Stomach (tissue), 4 donors: ENCODE data around the gene WDR18.

Experiments used
- EP300 ChIP-seq: sonication (generic); formaldehyde crosslinking; IDR thresholded peaks from one replicate; pipeline ENCODE4 v1.6.1; 2017; ENCODE audit warnings: antibody characterized with exemption
- POLR2A ChIP-seq, 4 donors: fragments of 450-650 bp; IDR thresholded peaks; one replicate each; pipeline ENCODE4 v1.6.1; 2016; ENCODE audit warnings: antibody characterized with exemption in 4 of 4, control low read depth in 2 of 4, mild to moderate bottlenecking in 1 of 4, moderate library complexity in 1 of 4
- POLR2AphosphoS5 ChIP-seq, 3 donors: sonication (generic); formaldehyde crosslinking; IDR thresholded peaks; one replicate each; pipeline ENCODE4 v1.6.1; 2016; ENCODE audit warnings: antibody characterized with exemption in 3 of 3
- TF ChIP-seq, protein P1 (sequence below), 7 experiments: fragments of 450-650 bp in 4 of 7; fragments of 200-600 bp in 3 of 7; sonication (generic) in 3 of 7; IDR thresholded peaks; one replicate each; pipeline ENCODE4 v1.5.1; 2016 to 2019; ENCODE audit warnings: antibody characterized with exemption in 7 of 7, control low read depth in 2 of 7, mild to moderate bottlenecking in 1 of 7

DNA sequence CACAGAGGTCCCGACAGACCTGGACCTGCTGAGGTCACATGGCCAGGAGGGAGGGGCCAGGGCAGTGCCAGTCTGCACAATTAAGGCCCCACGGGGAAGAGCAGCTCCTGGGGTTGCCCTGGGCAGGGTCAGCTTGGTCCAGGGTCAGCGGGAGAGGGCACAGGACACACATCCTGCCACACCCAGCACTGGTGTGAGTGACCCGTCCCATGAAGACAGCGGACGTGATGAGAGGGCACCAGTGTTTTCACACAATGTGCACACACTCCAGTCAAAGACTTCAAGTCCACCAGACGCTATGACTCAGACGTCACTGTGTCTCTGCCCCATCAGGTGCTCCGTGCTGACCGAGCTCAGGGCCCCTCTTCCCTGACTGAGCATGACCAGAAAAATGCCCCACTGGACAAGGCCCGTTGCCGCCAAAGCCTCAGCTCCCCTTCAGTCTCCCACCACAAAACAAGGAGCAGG is 32.5 kb downstream of the WDR18 start:
- TF ChIP-seq, protein P1, sequence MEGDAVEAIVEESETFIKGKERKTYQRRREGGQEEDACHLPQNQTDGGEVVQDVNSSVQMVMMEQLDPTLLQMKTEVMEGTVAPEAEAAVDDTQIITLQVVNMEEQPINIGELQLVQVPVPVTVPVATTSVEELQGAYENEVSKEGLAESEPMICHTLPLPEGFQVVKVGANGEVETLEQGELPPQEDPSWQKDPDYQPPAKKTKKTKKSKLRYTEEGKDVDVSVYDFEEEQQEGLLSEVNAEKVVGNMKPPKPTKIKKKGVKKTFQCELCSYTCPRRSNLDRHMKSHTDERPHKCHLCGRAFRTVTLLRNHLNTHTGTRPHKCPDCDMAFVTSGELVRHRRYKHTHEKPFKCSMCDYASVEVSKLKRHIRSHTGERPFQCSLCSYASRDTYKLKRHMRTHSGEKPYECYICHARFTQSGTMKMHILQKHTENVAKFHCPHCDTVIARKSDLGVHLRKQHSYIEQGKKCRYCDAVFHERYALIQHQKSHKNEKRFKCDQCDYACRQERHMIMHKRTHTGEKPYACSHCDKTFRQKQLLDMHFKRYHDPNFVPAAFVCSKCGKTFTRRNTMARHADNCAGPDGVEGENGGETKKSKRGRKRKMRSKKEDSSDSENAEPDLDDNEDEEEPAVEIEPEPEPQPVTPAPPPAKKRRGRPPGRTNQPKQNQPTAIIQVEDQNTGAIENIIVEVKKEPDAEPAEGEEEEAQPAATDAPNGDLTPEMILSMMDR (IDR thresholded peaks at IDR 0.05) = no peak
- TF ChIP-seq POLR2A (IDR thresholded peaks at IDR 0.05) (no peak), POLR2AphosphoS5 (IDR thresholded peaks at IDR 0.05) (no peak), EP300 (no peak)
